IMR-90 (cell line): ENCODE results near the gene AXIN1. TPM values are rescaled to one million over a fixed set of nuclear protein-coding genes. Genes with fewer than 3 reads are reported as not detected.

Experiments used
- ATAC-seq: fragments of 200-7000 bp; cut with Tn5 transposase; 2 replicates; pipeline ENCODE4 v1.9.1; 2020; ENCODE audit warnings: low read depth, mild to moderate bottlenecking, moderate library complexity
- BruUV-seq: library from RNA; stranded (reverse); fragments of 400-500 nt; replicated peaks from 2 replicates; lab custom pipeline; 2021; lab: Mats Ljungman, UMichigan
- CTCF ChIA-PET: fragments of 300-600 bp; formaldehyde crosslinking; extraction: SDS; loops from one replicate; lab custom pipeline; 2021; ENCODE audit warnings: antibody characterized with exemption; lab: Yijun Ruan, JAX
- POLR2A ChIA-PET: fragments of 300-600 bp; sonication (Branson Sonifier 250); formaldehyde crosslinking; loops from one replicate; lab custom pipeline; 2022; ENCODE audit warnings: antibody characterized with exemption; ENCODE audit not compliant: unreplicated experiment; lab: Charles Lee
- DNase-seq: peaks from one replicate; pipeline ENCODE4 v3.0.0; 2013
- H2AFZ ChIP-seq: replicated peaks from 2 replicates; pipeline ENCODE3; 2013; ENCODE audit warnings: low read length, mild to moderate bottlenecking; ENCODE audit not compliant: poor library complexity
- H2AK5ac ChIP-seq: 2 replicates; pipeline ENCODE4 v1.6.1; 2013; ENCODE audit warnings: low read depth, low read length, inconsistent platforms
- H2AK9ac ChIP-seq: replicated peaks from 2 replicates; pipeline ENCODE3; 2013; ENCODE audit warnings: mild to moderate bottlenecking, low read depth, low read length, moderate library complexity; ENCODE audit not compliant: poor library complexity
- H2BK120ac ChIP-seq: 2 replicates; pipeline ENCODE4 v1.6.1; 2013; ENCODE audit warnings: low read depth, low read length, inconsistent platforms
- H2BK15ac ChIP-seq: 3 replicates; pipeline ENCODE4 v1.6.1; 2013; ENCODE audit warnings: low read depth, low read length, inconsistent platforms
- H2BK20ac ChIP-seq: 2 replicates; pipeline ENCODE4 v1.6.1; 2013; ENCODE audit warnings: low read depth, mild to moderate bottlenecking, inconsistent platforms, low read length, moderate library complexity
- H2BK5ac ChIP-seq: 2 replicates; pipeline ENCODE4 v1.6.1; 2013; ENCODE audit warnings: mild to moderate bottlenecking, low read depth, low read length, inconsistent platforms; ENCODE audit not compliant: poor library complexity, severe bottlenecking
- H3K14ac ChIP-seq: replicated peaks from 2 replicates; pipeline ENCODE4 v1.6.1; 2013; ENCODE audit warnings: low read depth, low read length, inconsistent platforms
- H3K18ac ChIP-seq: 2 replicates; pipeline ENCODE4 v1.6.1; 2013; ENCODE audit warnings: low read depth, low read length, control low read depth
- H3K23ac ChIP-seq: 2 replicates; pipeline ENCODE4 v1.6.1; 2013; ENCODE audit warnings: low read depth, low read length, inconsistent platforms
- H3K27ac ChIP-seq: 2 replicates; pipeline ENCODE4 v1.5.1; 2013; ENCODE audit warnings: mild to moderate bottlenecking, control low read depth, low read length; ENCODE audit not compliant: insufficient read depth
- H3K27me3 ChIP-seq: 2 replicates; pipeline ENCODE4 v1.6.1; 2013; ENCODE audit warnings: low read length; ENCODE audit not compliant: control insufficient read depth, insufficient read depth
- H3K36me3 ChIP-seq: 2 replicates; pipeline ENCODE4 v1.6.1; 2013; ENCODE audit warnings: low read length, mixed read lengths; ENCODE audit not compliant: control insufficient read depth, insufficient read depth
- H3K4ac ChIP-seq: 2 replicates; pipeline ENCODE4 v1.6.1; 2013; ENCODE audit warnings: low read depth, low read length, inconsistent platforms
- H3K4me1 ChIP-seq: 2 replicates; pipeline ENCODE4 v1.6.1; 2013; ENCODE audit warnings: low read length, mixed read lengths; ENCODE audit not compliant: control insufficient read depth, insufficient read depth
- H3K4me2 ChIP-seq: 2 replicates; pipeline ENCODE4 v1.6.1; 2013; ENCODE audit warnings: low read depth, mild to moderate bottlenecking, control low read depth, low read length, moderate library complexity
- H3K4me3 ChIP-seq: 2 replicates; pipeline ENCODE4 v1.5.1; 2013; ENCODE audit warnings: low read depth, mild to moderate bottlenecking, control low read depth, low read length, moderate library complexity; ENCODE audit not compliant: insufficient read depth
- H3K56ac ChIP-seq: 2 replicates; pipeline ENCODE4 v1.6.1; 2013; ENCODE audit warnings: low read length, inconsistent platforms; ENCODE audit not compliant: insufficient read depth; ENCODE audit errors: extremely low read depth
- H3K79me1 ChIP-seq, 2 experiments: 2 replicates each; pipeline ENCODE4 v1.6.1; 2013; ENCODE audit warnings: low read length in 2 of 2, inconsistent platforms in 1 of 2, low read depth in 1 of 2
- H3K9ac ChIP-seq: 2 replicates; pipeline ENCODE4 v1.6.1; 2013; ENCODE audit warnings: low read depth, low read length, control low read depth
- H3K9me1 ChIP-seq: 2 replicates; pipeline ENCODE4 v1.6.1; 2013; ENCODE audit warnings: low read length, inconsistent platforms; ENCODE audit not compliant: insufficient read depth
- H3K9me3 ChIP-seq: 2 replicates; pipeline ENCODE4 v1.6.1; 2013; ENCODE audit warnings: low read length; ENCODE audit not compliant: control insufficient read depth, insufficient read depth
- H4K20me1 ChIP-seq: 2 replicates; pipeline ENCODE4 v1.6.1; 2013; ENCODE audit warnings: low read length, inconsistent platforms; ENCODE audit not compliant: insufficient read depth
- H4K5ac ChIP-seq: 2 replicates; pipeline ENCODE4 v1.6.1; 2013; ENCODE audit warnings: mild to moderate bottlenecking, low read depth, low read length, control low read depth
- H4K8ac ChIP-seq, 2 experiments: 2 replicates each; pipeline ENCODE4 v1.6.1; 2013; ENCODE audit warnings: low read depth in 2 of 2, low read length in 2 of 2, control low read depth in 1 of 2, inconsistent platforms in 1 of 2
- H4K91ac ChIP-seq: 2 replicates; pipeline ENCODE4 v1.6.1; 2013; ENCODE audit warnings: low read depth, low read length, inconsistent platforms; ENCODE audit not compliant: insufficient read depth
- CTCF ChIP-seq: conservative IDR thresholded peaks from 2 replicates; pipeline ENCODE4 v1.5.1; 2012; ENCODE audit warnings: mild to moderate bottlenecking, low read depth, low read length, improper control_type of control experiment
- RFX5 ChIP-seq: IDR thresholded peaks from 2 replicates; pipeline ENCODE4 v1.8.0; 2012; ENCODE audit warnings: low read depth, mild to moderate bottlenecking, low read length, moderate library complexity
- SMC3 ChIP-seq: fragments of 150-350 bp; IDR thresholded peaks from 2 replicates; pipeline ENCODE4 v1.6.1; 2016; ENCODE audit warnings: low read depth, mild to moderate bottlenecking, antibody characterized with exemption, low read length, moderate library complexity
- WGBS, 2 experiments: methylation state at CpG; one replicate each; pipeline versions ENCODE4 v1.1.5 to v1.1.7; 2013; ENCODE audit warnings: missing lambda C conversion rate in 2 of 2; ENCODE audit not compliant: insufficient read length in 1 of 2; ENCODE audit errors: extremely low coverage in 2 of 2; 5-methylcytosine and 5-hydroxymethylcytosine counted together
- dilution Hi-C: fragments of 300-500 bp; cut with HindIII; formaldehyde crosslinking; loops from one replicate; pipeline ENCODE4 v1.14.3; 2018; ENCODE audit warnings: low sequenced_read_pairs; ENCODE audit not compliant: unreplicated experiment
- in situ Hi-C: fragments of 300-500 bp; cut with MboI; formaldehyde crosslinking; loops from 3 replicates; pipeline ENCODE4 v1.14.3; 2019; ENCODE audit warnings: low sequenced_read_pairs, inconsistent platforms, mixed read lengths
- intact Hi-C: fragments of 100-400 bp; cut with micrococcal nuclease; formaldehyde crosslinking; loops from 2 replicates; pipeline ENCODE4 v1.10.0; 2022
- polyA plus RNA-seq, 3 experiments: library from polyadenylated mRNA; depleted of rRNA; stranded (reverse); fragments of >200 nt; gene quantifications; 2 replicates each; pipeline ENCODE4 v1.2.3, GENCODE V29; 2012; ENCODE audit warnings: low replicate concordance in 1 of 3
- total RNA-seq: library from RNA; depleted of rRNA; stranded (reverse); fragments of >200 nt; gene quantifications from 2 replicates; pipeline ENCODE4 v1.2.3, GENCODE V29; 2012

The AXIN1 gene
- total and polyA plus RNA-seq, 2 of the 4 experiments (the other 2 are of a cell fraction), result 10.9 to 14.2 TPM

GRCh38 chr16:359067-359763, 6.7 kb upstream of the AXIN1 start:
- no peak overlapping the region for H3K18ac ChIP-seq
- H2AFZ ChIP-seq, result no peak overlapping the region
- H4K8ac ChIP-seq, result no peak overlapping the region
- POLR2A ChIA-PET, result no interaction called here
- no peaks in the 10 kb centered on the region for H4K20me1 ChIP-seq
- no peak overlapping the region for H3K56ac ChIP-seq
- H3K4me1 ChIP-seq, result no peaks in the 10 kb centered on the region
- CTCF ChIA-PET, result no interaction called here
- H3K9me1 ChIP-seq, result no peaks in the 10 kb centered on the region
- H2BK15ac ChIP-seq, result no peak overlapping the region
- no peak overlapping the region for H2BK20ac ChIP-seq
- no peak overlapping the region for H2BK120ac ChIP-seq
- H3K36me3 ChIP-seq, result no peaks in the 10 kb centered on the region
- H2AK5ac ChIP-seq, result no peak overlapping the region
- intact Hi-C loops, result no loop called here
- dilution Hi-C loops, result no loop called here
- H3K79me1 ChIP-seq, result no peaks in the 10 kb centered on the region
- DNase-seq, result no peak
- TF ChIP-seq RFX5 (no peak), SMC3 (no peak), CTCF (no peak)
- no peak overlapping the region for H3K4ac ChIP-seq
- no peak overlapping the region for H3K27ac ChIP-seq
- no peak overlapping the region for H2BK5ac ChIP-seq
- no peak for ATAC-seq
- H3K9me3 ChIP-seq, result no peaks in the 10 kb centered on the region
- H4K91ac ChIP-seq, result no peak overlapping the region
- no peak overlapping the region for H3K4me3 ChIP-seq
- H3K23ac ChIP-seq, result no peak overlapping the region
- no peaks in the 10 kb centered on the region for H3K27me3 ChIP-seq
- no peak overlapping the region for H3K4me2 ChIP-seq
- H3K9ac ChIP-seq, result no peak overlapping the region
- no peak overlapping the region for H4K5ac ChIP-seq
- BruUV-seq, result no TSS peak
- in situ Hi-C loops, result no loop called here
- 73% methylated on average over 3 of the region's 19 CpGs; no CpG with 5 or more reads in 1 of the 2 experiments for WGBS, 2 experiments
- no peak overlapping the region for H3K14ac ChIP-seq
- no peak overlapping the region for H2AK9ac ChIP-seq
